CD4-positive, alpha-beta T cell treated with Interleukin-12 subunit alpha and Interleukin-12 subunit beta, for 1 hour (primary cell): ENCODE measurements around the gene CCS.
"Not testable (repeated sequence)": the region's sequence is repeated elsewhere in the genome, so short reads cannot be mapped to it uniquely, and the experiment has no call there.

Experiments
- DNase-seq: peaks from one replicate; pipeline ENCODE4 v3.0.0-alpha.2; 2020

Gene CCS

DNA sequence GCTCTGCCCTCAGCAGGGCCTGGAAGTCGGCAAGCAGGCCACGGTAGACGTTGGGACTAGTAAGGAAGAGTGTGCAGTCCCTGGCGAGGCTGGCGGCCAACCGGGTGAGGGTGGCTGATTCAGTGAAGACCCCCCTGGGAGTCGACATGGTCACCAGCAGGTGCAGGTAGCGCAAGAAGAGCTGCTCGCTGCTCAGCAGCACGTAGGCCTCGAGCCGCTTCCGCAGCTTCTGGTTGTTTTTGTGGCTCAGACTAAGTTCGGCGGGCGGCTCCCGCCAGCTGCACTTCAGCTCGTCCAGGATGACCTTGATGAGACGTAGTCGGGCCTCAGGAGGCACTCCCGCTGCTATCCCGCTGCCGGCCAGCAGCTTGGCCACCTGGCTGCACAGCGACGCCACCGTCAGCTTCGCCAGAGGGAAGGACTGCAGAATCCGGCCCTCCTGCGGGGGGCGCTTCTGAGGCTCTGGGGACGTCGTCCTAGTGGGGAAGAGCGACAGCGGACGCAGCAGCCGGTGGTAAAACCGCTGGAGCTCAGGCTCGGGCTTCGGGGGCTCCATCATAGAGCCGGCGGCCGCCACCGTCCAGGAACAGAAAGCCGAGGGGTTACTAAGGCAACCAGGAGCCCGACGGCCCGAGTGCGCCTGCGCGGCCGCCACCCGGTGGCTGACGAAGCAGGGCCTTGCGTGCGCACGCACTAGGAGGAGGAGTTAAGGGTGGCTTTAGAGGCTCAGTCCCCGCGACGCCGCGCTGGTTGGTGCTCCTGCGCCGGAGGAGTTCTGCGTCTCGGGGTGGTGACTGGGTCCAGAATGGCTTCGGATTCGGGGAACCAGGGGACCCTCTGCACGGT lies at the start of gene CCS, which contains the start of gene CCDC87:
Gene CCS, plus strand, starts transcription at position 729 of the 846 bp plus-strand sequence. Its CDS starts 77 bp downstream, at position 806.
Gene CCDC87, minus strand, starts transcription at position 607 of the 846 bp plus-strand sequence. Its CDS starts 48 bp downstream, at position 559.
- DNase-seq, result peak; percentile 99

- DNase-seq, result peak; percentile 80
Measured at GRCh38 chr11:66543263-66544107, 49.5 kb upstream of the CCS start.

- not testable (repeated sequence) for DNase-seq
Measured at GRCh38 chr11:66544952-66545351, 48.0 kb upstream of the CCS start.

- peak; percentile 91 for DNase-seq
Measured at GRCh38 chr11:66545701-66546367, 47.2 kb upstream of the CCS start, which contains the start of gene ZDHHC24. Gene ZDHHC24 (minus strand): TSS chr11:66546048. CDS start chr11:66546003, 45 bp downstream.

DNA sequence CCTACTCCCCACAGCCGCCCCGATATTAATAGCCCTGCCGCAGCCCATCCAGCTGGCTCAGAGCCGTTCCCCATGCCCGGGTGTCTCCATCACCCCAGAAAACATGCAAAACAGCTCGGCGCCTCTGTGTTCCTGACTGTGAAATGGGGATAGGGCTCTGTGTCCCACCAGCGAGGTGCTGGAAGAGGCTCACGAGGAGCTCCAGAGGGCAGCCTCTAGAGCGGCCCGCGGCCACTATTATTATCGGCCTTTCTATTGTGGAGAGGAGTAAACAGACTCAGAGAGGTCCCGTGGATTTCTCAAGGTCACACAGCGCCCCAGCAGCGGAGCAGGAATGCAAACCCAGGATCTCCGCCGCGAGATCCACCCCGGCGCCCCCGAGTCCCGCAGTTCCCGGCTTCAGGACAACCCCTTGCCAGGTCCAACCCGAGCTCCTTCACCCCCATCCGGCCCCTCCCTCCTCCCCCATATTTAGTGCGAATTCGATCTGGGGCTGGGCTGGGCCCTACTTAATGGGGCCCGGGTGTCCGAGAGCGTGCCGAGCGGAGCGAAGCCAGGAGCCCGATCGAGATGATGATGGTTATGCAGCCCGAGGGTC lies 46.5 kb upstream of the CCS start, which contains the start of gene ACTN3:
Gene ACTN3, plus strand, starts transcription at position 536 of the 598 bp plus-strand sequence. Its CDS starts 35 bp downstream, at position 571.
- no peak for DNase-seq

DNA sequence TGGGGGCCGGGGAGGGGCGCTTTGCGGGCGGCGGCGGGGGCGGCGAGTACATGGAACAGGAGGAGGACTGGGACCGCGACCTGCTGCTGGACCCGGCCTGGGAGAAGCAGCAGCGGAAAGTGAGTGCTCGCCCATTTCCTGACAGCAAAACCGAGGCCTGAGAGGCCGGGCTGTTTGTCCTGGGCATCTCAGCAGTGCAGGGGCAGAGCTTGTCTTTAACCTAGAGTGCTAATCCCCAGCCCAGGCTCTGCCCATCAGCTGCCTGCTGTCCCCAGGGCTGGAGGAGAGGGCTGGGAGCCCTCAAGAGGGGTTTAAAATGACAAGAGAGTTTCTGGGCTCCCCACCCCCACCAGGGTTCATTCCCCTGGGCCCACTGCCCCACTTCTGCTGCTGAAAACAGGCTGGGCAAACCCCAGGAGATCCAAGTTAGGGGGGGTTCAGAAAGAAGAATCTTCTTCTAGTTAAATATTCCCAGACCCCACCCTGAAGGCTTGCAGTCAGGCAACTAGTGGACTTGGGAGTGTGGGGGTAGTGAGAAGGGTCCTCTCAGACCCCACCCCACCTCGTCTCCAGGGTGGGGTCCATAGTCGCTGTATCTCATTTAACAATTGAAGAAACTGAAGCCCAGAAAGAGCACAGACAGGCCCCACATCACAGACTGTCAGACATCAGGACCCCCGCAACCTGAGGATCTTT lies 45.9 kb upstream of the CCS start:
- DNase-seq, result no peak

DNA sequence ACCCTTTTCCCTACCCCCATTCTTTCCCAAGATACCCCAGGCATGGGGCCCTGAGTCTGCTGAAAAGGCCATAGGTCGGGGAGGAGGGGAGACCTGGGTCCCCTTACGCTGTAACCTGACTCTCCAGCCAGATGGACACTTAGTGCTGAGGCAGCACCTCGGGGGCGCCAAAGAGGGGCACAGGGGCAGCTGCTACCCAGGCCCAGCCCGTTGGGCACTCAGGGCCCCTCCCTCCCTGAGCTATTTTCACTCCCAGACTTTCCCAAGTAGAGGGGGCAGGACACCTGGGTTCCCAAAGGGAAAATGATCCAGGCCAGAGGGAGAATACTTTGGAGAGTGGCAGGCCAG lies 45.3 kb upstream of the CCS start:
- no peak for DNase-seq

- no peak for DNase-seq
Measured at GRCh38 chr11:66548041-66548440, 44.9 kb upstream of the CCS start.

GRCh38 chr11:66548774-66549630 lies 44.0 kb upstream of the CCS start:
- no peak for DNase-seq

- no peak for DNase-seq
Measured at GRCh38 chr11:66549696-66550095, 43.3 kb upstream of the CCS start.

DNA sequence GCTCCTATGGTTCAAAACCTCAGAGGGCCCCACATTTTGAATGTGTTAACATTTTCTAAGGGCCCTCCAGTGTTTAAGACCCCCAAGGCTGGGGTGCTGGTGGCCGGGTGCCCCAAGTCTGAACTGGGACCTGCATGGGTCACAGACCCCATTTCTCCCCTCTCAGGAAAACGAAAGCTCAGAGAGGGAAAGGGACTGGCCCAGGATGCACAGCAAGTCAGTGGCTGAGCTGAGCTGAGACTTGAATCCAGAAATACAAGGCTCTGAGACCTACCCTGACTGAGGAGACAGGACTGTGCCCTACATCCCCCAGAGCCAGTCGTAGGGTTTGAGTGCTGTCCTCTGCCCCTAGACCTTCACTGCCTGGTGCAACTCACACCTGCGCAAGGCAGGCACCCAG lies 42.1 kb upstream of the CCS start:
- no peak for DNase-seq

DNA sequence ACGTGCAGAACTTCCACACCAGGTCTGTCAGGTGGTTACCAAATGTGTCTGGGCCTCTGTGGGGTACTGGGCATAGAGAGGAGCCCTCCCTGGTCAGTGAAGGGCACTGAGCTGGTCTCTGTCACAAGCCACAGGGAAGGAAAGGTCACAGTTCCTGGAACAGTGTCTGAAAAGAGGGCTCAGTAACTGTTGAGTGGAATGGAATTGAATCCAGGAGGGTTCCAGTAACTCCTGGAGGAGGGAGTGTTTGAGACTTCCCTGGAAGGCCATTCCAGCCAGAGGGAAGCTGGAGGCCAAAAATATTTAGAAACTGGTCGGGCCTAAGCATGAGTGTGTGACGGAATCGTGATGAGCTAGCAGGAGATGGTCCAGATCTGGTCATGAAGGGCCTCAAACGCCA lies 38.4 kb upstream of the CCS start:
- DNase-seq, result no peak

- DNase-seq, result no peak
Measured at GRCh38 chr11:66555416-66555815, 37.6 kb upstream of the CCS start.

GRCh38 chr11:66556086-66556485 lies 36.9 kb upstream of the CCS start:
- no peak for DNase-seq

GRCh38 chr11:66557733-66558326 lies 35.2 kb upstream of the CCS start:
- DNase-seq, result no peak

GRCh38 chr11:66559142-66559865 lies 33.7 kb upstream of the CCS start:
- peak; percentile 53 for DNase-seq

- DNase-seq, result no peak
Measured at GRCh38 chr11:66559866-66560676, 32.9 kb upstream of the CCS start.

DNA sequence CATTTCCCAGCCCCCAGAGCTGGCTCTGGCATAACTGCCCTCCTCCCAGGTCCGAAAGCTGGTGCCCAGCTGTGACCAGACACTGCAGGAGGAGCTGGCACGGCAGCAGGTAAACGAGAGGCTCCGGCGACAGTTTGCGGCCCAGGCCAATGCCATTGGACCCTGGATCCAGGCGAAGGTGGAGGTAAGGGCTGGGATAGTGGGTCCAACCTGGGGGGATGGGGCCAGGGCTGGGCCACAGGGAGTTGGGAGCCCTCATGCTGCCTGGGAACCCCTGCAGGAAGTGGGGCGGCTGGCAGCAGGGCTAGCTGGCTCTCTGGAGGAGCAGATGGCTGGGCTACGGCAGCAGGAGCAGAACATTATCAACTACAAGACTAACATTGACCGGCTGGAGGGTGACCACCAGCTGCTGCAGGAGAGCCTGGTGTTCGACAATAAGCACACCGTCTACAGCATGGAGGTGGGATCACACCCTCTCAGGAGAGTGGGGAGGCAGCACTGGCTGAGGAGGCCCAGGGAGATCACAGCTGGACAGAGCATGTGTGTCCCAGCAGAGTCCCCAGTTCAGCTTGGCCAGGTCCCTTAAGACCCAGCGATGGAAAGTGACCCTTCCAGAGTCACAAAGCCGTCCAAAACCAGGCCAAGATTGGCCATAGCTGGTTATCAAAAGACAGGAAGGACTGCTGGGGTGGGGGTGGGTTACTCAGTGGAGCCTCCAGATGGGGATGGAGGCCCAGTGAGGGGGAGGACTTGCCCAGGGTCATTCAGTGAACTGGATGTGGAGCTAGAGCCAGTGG lies 31.6 kb upstream of the CCS start:
- no peak for DNase-seq
